Erythroblast (primary cell): Measurements from ENCODE around the gene VAV2.

Experiments used
- GATA1 ChIP-seq: IDR thresholded peaks from 2 replicates; pipeline ENCODE4 v1.6.1; 2011; ENCODE audit warnings: low read depth, mild to moderate bottlenecking, control low read depth, low read length, moderate library complexity
- POLR2A ChIP-seq: IDR thresholded peaks from 2 replicates; pipeline ENCODE4 v1.6.1; 2011; ENCODE audit warnings: mild to moderate bottlenecking, low read length

- TF ChIP-seq POLR2A (no peak), GATA1 (no peak)
Observed at GRCh38 chr9:133855371-133855770, 136.8 kb downstream of the VAV2 start.
